ENCODE results near the gene SNTG2.
"Not testable (repeated sequence)": the region's sequence is repeated elsewhere in the genome, so short reads cannot be mapped to it uniquely, and the experiment has no call there.

The SNTG2 gene

DNA sequence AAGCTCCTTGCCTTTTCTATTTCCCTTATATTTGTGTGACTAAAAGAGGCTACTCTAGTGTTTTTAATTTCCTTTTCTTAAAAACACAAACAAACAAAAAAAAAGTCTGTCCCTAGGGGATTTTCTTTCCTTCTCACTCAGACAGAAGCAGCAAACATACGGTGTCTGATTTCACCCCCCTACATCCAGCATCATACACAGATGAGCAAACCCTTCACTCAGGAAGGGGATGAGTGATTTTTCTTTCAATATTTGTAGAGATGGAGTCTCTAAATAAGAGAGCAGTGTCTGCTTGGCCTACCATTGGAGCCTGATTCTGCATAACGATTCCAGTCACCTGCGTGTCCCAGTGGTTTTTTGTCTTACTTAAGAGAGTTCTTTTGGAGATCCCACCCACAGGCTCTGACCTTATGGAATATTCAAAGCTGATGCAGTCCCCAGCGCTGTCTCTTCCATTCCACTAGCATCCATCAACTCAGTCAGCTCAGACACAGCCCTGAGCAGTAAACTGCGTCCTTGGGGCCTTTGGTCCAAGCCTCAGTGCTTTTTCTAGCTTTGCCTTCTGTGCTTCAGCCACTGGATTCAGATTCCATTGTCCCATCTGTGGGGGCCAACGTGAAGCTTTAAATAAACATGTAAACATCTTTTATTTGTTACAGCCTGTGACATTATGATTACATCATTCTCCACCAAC is 410.1 kb downstream of the SNTG2 start:
- DNase-seq (ENCODE audit: extremely low read depth in 1 of 2, low read depth in 1 of 2): no peak

- DNase-seq (ENCODE audit: extremely low read depth in 1 of 2, low read depth in 1 of 2): no peak
Measured at GRCh38 chr2:1363367-1363766, 412.7 kb downstream of the SNTG2 start.

- no peak for DNase-seq (ENCODE audit: extremely low read depth in 1 of 2, low read depth in 1 of 2)
Measured at GRCh38 chr2:1366546-1367134, 416.0 kb downstream of the SNTG2 start.

DNA sequence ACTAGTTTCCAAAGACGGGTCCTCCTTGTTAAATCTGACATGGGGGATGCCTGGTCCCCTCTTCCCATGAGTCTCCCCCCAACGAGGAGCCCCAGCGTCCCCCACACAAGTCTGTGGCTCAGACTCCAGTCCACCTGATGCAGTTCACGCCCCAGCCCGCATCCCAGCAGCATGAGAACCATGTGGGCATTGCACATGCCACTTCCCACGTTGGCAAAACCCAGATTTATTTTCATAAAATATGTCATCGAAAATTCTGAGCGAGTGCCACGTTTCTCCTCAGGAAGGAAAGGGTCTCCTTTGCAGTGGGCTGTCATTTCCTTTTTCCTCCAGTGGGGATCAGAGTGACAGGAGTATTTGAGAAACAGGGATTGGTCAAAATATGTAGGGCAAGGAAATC is 417.0 kb downstream of the SNTG2 start:
- no peak for DNase-seq (ENCODE audit: extremely low read depth in 1 of 2, low read depth in 1 of 2)

GRCh38 chr2:1369905-1370304 is 419.3 kb downstream of the SNTG2 start:
- DNase-seq (ENCODE audit: extremely low read depth in 1 of 2, low read depth in 1 of 2): no peak

DNA sequence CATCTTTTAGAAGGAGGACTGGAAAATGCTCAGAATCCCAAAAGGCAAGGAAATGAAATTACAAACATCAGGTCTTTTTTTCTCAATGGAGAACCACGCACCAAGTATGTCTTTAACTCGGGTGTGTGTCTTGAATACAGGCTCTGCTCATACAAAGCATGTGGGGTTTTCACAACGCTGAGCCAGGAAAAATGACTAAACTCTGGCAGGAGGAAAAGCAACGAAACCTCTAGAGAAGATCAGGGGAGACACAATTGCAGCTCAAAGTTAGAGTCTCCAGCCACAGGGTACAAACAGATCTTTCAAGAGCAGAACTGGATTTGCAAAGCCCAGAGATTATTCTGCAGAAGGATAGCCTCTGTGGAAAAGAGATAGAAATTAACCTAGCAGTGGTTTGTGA is 419.8 kb downstream of the SNTG2 start:
- no peak for DNase-seq (ENCODE audit: extremely low read depth in 1 of 2, low read depth in 1 of 2)

GRCh38 chr2:1371082-1371481 is 420.4 kb downstream of the SNTG2 start:
- no peak for DNase-seq (ENCODE audit: extremely low read depth in 1 of 2, low read depth in 1 of 2)

DNA sequence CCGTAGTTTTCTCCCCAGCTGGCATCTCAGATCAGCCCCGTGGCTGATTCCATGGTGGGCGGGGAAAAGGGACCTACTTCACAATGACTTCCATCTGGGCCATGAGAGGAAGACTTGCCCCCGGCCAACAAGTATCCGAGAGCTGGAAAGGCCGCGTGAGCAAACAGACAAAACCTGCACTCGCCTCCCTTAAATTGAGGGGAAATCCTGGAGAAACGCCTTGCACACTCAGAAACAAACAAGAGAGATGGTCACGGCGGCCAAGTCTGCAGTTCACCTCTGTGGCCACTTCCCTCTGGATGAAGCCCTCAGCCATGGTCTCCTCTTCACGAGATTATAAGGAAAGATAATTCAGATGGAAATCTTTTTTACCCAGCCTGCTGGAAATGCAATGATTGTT is 423.2 kb downstream of the SNTG2 start:
- no peak for DNase-seq (ENCODE audit: extremely low read depth in 1 of 2, low read depth in 1 of 2)

DNA sequence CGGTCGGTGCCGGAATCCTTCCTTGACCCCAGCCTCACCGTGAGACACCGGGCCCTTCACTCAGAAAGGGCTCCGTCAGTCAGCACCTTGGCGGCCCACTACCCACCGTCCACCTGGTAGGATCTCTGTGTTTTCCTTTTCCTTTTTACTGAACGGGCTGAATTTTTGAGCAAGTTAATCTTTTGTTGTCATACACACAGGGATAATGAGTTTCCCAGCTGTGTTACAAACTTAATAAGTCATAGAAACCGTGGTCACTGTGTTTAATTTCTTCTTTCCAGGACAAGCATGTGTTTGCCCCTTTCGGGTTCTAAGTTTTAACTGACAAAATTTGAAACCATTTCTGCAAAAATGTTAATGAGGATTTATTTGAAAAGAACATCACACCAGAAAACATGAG is 423.6 kb downstream of the SNTG2 start:
- no peak for DNase-seq (ENCODE audit: extremely low read depth in 1 of 2, low read depth in 1 of 2)

- DNase-seq (ENCODE audit: extremely low read depth in 1 of 2, low read depth in 1 of 2): no peak
Measured at GRCh38 chr2:1375794-1376193, 425.1 kb downstream of the SNTG2 start.

GRCh38 chr2:1377473-1377872 is 426.8 kb downstream of the SNTG2 start:
- no peak for DNase-seq (ENCODE audit: extremely low read depth in 1 of 2, low read depth in 1 of 2)

DNA sequence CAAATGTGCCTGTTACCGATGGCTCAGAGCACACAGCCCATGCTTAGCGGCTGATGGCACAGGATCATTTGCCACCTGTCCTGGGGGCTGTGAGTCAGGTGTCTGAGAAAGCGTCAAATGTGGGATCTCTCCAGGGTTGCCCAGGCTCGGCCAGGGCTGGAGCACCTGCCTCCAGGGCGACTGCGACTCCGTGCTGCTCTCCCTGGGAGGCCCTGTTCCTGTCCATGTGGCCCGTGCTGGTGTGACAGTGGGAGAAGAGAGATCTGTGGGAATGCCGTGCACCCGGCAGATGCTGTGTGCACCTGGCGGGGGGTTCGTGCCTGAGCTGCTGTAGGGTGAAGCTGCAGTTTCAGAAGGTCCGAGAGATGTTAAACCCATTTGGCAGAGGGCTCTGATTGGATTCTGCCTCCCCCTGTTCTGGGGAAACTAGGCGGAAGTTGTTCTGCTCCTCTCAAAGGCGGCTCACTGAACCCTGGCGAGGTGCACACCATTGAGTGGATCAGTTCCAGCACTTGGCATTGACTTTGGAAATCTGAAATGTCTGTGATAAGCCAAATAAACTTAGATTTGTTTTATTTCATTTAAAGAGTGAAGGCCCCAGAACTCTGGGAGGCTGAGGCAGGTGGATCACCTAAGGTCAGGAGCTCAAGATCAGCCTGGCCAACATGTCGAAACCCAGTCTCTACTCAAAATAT is 428.0 kb downstream of the SNTG2 start:
- no peak for DNase-seq (ENCODE audit: extremely low read depth in 1 of 2, low read depth in 1 of 2)

DNA sequence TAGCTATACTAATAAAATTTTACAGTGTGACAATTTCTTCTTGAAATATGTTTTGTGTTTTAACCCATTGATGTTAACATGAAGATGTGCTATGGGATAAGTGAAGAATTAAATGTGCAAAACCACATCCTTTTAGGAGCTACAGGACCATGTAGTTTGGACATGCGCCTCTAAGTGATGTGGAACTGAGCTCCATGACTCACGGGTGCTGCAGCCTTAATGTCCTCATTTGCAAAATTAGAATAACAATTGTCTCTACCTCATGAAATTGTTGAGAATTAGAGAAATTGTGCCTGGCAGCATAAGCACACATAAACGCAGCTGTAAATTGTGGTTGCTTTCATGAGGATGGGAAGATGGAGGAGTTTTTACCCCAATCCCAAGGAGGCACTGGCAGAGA is 431.0 kb downstream of the SNTG2 start:
- no peak for DNase-seq (ENCODE audit: extremely low read depth in 1 of 2, low read depth in 1 of 2)

GRCh38 chr2:1387954-1388725 is 437.5 kb downstream of the SNTG2 start:
- not testable (repeated sequence) for DNase-seq (ENCODE audit: extremely low read depth in 1 of 2, low read depth in 1 of 2)

GRCh38 chr2:1390118-1390517 is 439.5 kb downstream of the SNTG2 start:
- not testable (repeated sequence) for DNase-seq (ENCODE audit: extremely low read depth in 1 of 2, low read depth in 1 of 2)

DNA sequence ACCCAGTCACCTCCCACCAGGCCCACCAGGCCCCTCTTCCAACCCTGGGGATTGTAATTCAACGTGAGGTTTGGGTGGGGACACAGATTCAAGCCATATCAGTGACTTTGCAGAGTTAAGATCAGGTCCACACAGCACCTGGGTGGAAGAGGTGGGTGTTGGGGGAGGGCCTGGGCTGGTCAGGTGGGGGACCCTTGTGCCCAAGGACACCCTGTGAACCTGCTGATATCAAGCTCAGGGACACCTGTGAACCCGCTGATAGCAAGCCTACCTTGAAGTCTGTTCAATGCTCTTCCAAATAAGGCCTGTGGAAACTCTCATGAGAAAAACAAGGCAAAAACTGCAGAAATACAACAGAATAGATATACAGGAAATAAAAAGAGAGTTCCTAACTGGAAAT is 442.7 kb downstream of the SNTG2 start:
- no peak for DNase-seq (ENCODE audit: extremely low read depth in 1 of 2, low read depth in 1 of 2)

DNA sequence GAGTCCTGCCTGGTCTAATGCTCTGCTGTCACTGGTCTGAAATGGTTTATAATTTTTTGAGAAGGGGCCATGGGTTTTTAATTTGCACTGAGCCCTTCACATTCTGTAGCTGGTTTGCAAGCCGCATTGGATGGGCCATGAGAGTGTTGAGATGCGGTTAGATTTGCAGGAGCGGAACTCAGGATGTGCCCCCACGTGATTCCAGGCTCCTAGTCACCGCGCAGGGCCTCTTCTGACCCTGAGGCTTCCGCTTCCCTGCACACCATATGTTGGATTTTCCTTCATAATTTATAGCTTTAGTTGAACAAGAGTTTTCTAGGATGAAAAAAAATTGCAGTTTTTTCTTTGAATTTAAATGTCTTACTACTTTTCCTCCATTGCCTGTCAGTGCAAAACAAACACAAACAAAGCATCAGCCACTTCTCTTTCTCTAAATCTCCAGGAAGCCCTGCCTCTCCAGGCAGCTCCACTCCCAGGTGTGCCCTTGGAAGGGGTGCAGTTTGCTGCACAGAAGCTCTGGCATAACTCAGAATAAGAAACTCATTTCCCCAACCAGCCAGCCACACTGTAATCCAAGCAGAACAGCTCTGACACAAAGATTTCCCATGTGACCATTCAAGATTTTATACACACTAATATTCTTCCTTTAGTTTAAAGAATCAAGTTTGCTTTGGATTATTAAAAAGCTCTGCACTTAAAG is 444.2 kb downstream of the SNTG2 start:
- DNase-seq (ENCODE audit: extremely low read depth in 1 of 2, low read depth in 1 of 2): no peak

DNA sequence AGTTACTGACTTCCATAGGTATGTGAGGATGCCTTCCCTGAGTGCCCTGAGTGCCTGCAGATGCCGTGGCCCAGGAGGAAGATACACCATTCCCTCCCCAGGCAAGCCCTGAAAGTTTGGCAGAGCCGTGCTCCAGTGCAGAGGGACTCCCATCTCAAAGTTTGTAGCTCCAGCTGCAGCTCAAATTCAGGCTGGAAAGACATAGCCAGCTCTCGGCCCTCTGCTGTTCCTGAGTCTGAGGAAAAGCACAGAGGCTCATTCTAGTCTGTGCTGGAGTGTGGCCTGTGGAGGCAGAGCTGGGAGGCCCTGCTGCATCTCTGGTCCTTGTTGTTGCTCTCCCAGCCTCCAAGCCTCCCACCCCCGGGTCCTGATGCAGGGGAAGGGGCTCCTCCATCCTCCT is 446.7 kb downstream of the SNTG2 start:
- DNase-seq (ENCODE audit: extremely low read depth in 1 of 2, low read depth in 1 of 2): no peak

- DNase-seq (ENCODE audit: extremely low read depth in 1 of 2, low read depth in 1 of 2): no peak
Measured at GRCh38 chr2:1398191-1398590, 447.5 kb downstream of the SNTG2 start.

DNA sequence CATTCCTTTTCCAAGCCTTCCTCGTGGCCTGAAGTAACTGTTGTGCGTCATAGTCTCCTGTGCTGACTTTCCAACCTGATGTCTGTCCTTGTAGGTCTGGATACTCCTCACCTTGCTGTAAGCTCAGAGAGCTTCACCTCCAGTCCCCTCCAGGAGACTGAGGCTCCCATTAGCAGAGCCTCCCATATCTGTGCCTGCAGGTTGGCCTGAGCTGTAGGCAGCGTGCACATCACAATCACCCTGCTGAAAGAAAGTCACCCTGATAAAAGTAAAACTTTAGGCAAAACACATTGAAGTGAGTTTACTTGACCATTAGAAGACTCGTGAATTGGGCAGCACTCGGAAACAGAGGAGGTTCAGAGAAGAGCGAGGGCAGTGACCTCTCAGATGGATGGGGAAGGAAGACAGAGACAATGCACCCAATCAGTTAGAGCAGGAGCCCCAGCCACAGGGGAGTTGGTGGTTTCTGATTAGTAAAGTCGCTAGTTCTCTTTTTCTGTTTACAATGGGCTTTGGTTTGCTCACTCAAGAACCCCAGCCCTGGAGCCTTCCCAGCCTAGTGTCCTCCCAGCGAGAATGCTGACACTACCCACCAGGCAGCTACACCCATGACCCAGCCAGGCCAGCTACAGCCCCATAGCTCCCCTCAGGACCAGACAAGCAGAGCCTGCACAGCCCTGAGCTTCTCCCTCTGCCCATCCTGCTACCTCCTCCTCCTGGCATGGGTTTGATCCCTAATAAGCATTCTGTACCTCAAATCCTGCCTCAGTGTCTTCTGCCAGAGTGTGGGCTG is 450.5 kb downstream of the SNTG2 start:
- no peak for DNase-seq (ENCODE audit: extremely low read depth in 1 of 2, low read depth in 1 of 2)
